ENCODE measurements around the gene FBXL4.

FBXL4 gene

GRCh38 chr6:98836962-98837944 lies 110.5 kb downstream of the FBXL4 start:
- Histone ChIP-seq H3K4me1 (ENCODE audit: insufficient read depth, low read length) (peaks cover 40% of the 10 kb centered on the region), H3K27me3 (ENCODE audit: insufficient read depth, low read length) (peaks cover 96% of the 10 kb centered on the region)

GRCh38 chr6:98836025-98836961 lies 111.5 kb downstream of the FBXL4 start:
- H3K4me3 ChIP-seq (ENCODE audit: low read length) = peak overlapping the region; percentile 60

More at GRCh38 chr6:98836962-98837944, 110.5 kb downstream of the FBXL4 start:
- Histone ChIP-seq H3K9ac (ENCODE audit: low read depth, low read length) (no peak overlapping the region), H3K27ac (ENCODE audit: low read depth, low read length) (no peak overlapping the region), H3K9me3 (ENCODE audit: insufficient read depth, low read depth, low read length) (no peaks in the 10 kb centered on the region), H3K4me3 (ENCODE audit: low read length) (peak overlapping the region; percentile 60; the same call in 1 of the 2 replicates), H3K36me3 (ENCODE audit: insufficient read depth, low read length) (no peaks in the 10 kb centered on the region)
- 3% methylated on average over 7 of the region's 9 CpGs for WGBS

GRCh38 chr6:98835149-98836024 lies 112.4 kb downstream of the FBXL4 start:
- Histone ChIP-seq H3K4me3 (ENCODE audit: low read length) (peak overlapping the region; percentile 60), H3K27ac (ENCODE audit: low read depth, low read length) (no peak overlapping the region), H3K9ac (ENCODE audit: low read depth, low read length) (peak overlapping the region; percentile 4; the same call in 1 of the 2 replicates), H3K27me3 (ENCODE audit: insufficient read depth, low read length) (peaks cover 96% of the 10 kb centered on the region), H3K4me1 (ENCODE audit: insufficient read depth, low read length) (peaks cover 53% of the 10 kb centered on the region), H3K9me3 (ENCODE audit: insufficient read depth, low read depth, low read length) (no peaks in the 10 kb centered on the region), H3K36me3 (ENCODE audit: insufficient read depth, low read length) (no peaks in the 10 kb centered on the region)
- WGBS = under 1% methylated on average over 76 of the region's 76 CpGs

More at GRCh38 chr6:98836025-98836961, 111.5 kb downstream of the FBXL4 start:
- Histone ChIP-seq H3K27me3 (ENCODE audit: insufficient read depth, low read length) (peaks cover 96% of the 10 kb centered on the region), H3K9me3 (ENCODE audit: insufficient read depth, low read depth, low read length) (no peaks in the 10 kb centered on the region), H3K36me3 (ENCODE audit: insufficient read depth, low read length) (no peaks in the 10 kb centered on the region), H3K27ac (ENCODE audit: low read depth, low read length) (no peak overlapping the region), H3K9ac (ENCODE audit: low read depth, low read length) (peak overlapping the region; percentile 4; the same call in 1 of the 2 replicates), H3K4me1 (ENCODE audit: insufficient read depth, low read length) (peaks cover 45% of the 10 kb centered on the region)
- under 1% methylated on average over 19 of the region's 23 CpGs for WGBS

GRCh38 chr6:98834060-98835031 lies 113.4 kb downstream of the FBXL4 start, which contains the start of gene POU3F2:
Gene POU3F2 (plus strand): TSS chr6:98834574. CDS start chr6:98834874, 300 bp downstream.
- Histone ChIP-seq H3K4me1 (ENCODE audit: insufficient read depth, low read length) (peaks cover 56% of the 10 kb centered on the region), H3K36me3 (ENCODE audit: insufficient read depth, low read length) (no peaks in the 10 kb centered on the region), H3K27ac (ENCODE audit: low read depth, low read length) (no peak within 1 kb of the TSS), H3K27me3 (ENCODE audit: insufficient read depth, low read length) (peaks cover 96% of the 10 kb centered on the region), H3K9ac (ENCODE audit: low read depth, low read length) (peak within 1 kb of the TSS; percentile 4; the same call in 1 of the 2 replicates), H3K4me3 (ENCODE audit: low read length) (peak within 1 kb of the TSS; percentile 60), H3K9me3 (ENCODE audit: insufficient read depth, low read depth, low read length) (no peaks in the 10 kb centered on the region)
- under 1% methylated on average over 83 of the region's 83 CpGs for WGBS

DNA sequence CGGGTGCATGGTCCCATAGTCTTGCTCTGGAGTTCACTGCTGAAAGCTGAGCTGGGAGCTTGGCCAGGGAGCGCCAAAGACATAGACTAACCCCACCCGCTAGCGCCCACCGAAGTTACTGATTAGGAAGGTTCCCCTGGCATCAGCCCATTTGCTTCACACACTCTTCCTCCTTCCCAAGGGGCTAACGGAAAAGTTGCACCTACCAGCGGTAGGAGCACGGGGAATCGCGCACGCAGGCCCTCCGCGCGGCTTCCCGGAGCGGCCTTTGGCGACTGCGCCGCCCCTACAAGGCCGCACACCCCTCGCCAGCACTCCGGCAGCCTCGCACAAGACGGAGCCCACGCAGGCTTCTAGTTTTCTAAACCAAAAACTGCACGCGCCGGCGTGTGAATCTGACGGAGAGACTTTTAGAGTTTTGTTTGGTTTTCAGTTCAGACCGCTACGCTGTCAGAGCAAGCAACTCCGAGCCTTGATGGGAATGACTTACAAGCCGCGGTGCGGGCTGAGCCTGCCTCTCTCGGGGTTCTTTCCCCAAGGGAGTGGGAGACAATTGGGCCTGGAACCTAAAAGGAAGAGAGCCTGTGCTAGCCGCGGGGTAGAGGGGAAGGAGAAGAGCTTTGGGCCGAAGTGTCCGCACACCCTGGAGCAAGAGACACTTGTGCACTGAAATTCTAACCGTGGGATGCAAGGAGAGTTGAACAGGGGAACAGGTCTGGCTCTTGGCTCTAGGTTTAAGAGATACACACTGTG lies 114.3 kb downstream of the FBXL4 start:
- no peak overlapping the region for H3K9ac ChIP-seq (ENCODE audit: low read depth, low read length)
- H3K4me3 ChIP-seq (ENCODE audit: low read length) = peak overlapping the region; percentile 55
- no peaks in the 10 kb centered on the region for H3K9me3 ChIP-seq (ENCODE audit: insufficient read depth, low read depth, low read length)
- H3K36me3 ChIP-seq (ENCODE audit: insufficient read depth, low read length) = no peaks in the 10 kb centered on the region
- under 1% methylated on average over 41 of the region's 42 CpGs for WGBS
- H3K27me3 ChIP-seq (ENCODE audit: insufficient read depth, low read length) = peaks cover 96% of the 10 kb centered on the region
- peaks cover 60% of the 10 kb centered on the region for H3K4me1 ChIP-seq (ENCODE audit: insufficient read depth, low read length)
- H3K27ac ChIP-seq (ENCODE audit: low read depth, low read length) = no peak overlapping the region

DNA sequence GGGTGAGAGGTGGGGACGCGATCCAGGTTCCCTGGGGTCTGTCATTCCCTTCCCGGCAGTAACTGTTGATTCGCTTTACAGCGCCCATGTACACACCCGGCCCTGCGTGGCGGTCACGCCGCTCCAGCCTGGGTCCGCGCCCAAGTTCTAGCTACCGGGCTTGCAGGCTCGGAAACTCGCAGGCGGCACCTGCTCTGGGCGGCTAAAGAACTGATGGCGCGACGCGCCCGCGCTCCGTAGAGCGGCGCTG lies 114.8 kb downstream of the FBXL4 start:
- no peaks in the 10 kb centered on the region for H3K36me3 ChIP-seq (ENCODE audit: insufficient read depth, low read length)
- H3K27me3 ChIP-seq (ENCODE audit: insufficient read depth, low read length) = peaks cover 96% of the 10 kb centered on the region
- H3K4me3 ChIP-seq (ENCODE audit: low read length) = peak overlapping the region; percentile 55
- under 1% methylated on average over 26 of the region's 26 CpGs for WGBS
- no peak overlapping the region for H3K27ac ChIP-seq (ENCODE audit: low read depth, low read length)
- no peaks in the 10 kb centered on the region for H3K9me3 ChIP-seq (ENCODE audit: insufficient read depth, low read depth, low read length)
- H3K4me1 ChIP-seq (ENCODE audit: insufficient read depth, low read length) = peaks cover 55% of the 10 kb centered on the region
- H3K9ac ChIP-seq (ENCODE audit: low read depth, low read length) = no peak overlapping the region

DNA sequence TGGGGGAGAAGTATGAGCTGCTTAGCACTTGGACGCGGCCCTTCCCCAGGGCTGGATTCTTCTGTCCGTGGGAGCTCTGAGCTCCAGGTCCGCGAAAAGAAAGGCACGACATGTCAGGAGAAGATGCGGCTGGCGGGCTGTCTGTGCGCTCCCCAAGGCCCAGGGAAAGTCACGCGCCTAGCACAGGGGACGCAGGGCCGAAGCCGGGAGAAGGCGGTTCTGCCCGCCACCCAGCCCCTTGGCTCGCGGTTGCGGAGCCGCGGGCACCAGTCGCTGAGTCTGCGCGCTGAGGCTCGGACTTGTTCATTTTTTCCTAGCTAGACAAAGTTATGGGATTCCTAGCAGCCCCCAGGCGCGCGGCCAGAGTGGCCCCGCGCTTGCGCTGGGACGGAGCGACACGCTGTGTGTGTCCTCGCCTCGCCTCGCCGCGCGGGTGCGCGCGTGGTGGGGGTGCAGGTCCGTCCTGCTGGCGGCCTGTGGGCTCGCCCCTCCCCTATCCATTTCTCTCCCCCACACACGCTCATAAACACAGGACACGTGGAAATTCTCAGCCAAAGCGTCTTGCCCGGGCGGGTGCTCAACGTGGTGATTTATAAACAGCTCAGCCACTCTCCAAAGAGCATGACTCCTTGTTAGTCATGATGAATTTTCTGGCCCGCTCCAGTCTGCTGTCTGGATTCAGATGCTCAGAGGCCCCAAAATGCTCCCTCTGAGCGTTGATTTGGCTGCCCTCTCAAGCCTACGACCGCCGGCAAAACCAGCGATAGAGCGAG lies 115.3 kb downstream of the FBXL4 start:
- Histone ChIP-seq H3K9me3 (ENCODE audit: insufficient read depth, low read depth, low read length) (no peaks in the 10 kb centered on the region), H3K27ac (ENCODE audit: low read depth, low read length) (no peak overlapping the region), H3K4me3 (ENCODE audit: low read length) (peak overlapping the region; percentile 55), H3K36me3 (ENCODE audit: insufficient read depth, low read length) (no peaks in the 10 kb centered on the region), H3K27me3 (ENCODE audit: insufficient read depth, low read length) (peaks cover 96% of the 10 kb centered on the region), H3K4me1 (ENCODE audit: insufficient read depth, low read length) (peaks cover 50% of the 10 kb centered on the region), H3K9ac (ENCODE audit: low read depth, low read length) (no peak overlapping the region)
- WGBS = 1% methylated on average over 59 of the region's 59 CpGs

DNA sequence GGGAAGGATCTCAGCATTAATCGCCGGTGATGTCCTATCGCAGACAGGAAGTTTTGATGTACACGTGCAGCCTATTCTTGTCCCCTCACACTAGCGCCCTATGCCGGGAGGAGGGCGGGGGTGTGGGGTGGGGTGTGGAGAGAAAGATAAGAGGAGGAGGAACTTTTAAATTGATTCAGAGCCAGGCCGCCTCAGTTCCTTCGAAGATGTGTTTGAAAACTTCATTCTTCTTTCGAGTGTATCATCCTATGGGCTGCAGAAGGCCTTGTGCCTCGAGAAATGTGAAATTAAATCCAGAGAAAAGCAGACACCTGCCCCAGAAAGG lies 115.8 kb downstream of the FBXL4 start:
- Histone ChIP-seq H3K36me3 (ENCODE audit: insufficient read depth, low read length) (no peaks in the 10 kb centered on the region), H3K9me3 (ENCODE audit: insufficient read depth, low read depth, low read length) (no peaks in the 10 kb centered on the region), H3K9ac (ENCODE audit: low read depth, low read length) (no peak overlapping the region), H3K27ac (ENCODE audit: low read depth, low read length) (no peak overlapping the region), H3K27me3 (ENCODE audit: insufficient read depth, low read length) (peaks cover 96% of the 10 kb centered on the region), H3K4me3 (ENCODE audit: low read length) (peak overlapping the region; percentile 55), H3K4me1 (ENCODE audit: insufficient read depth, low read length) (peaks cover 50% of the 10 kb centered on the region)
- 3% methylated on average over 8 of the region's 11 CpGs for WGBS
